OCI-LY1 (cell line): ENCODE measurements around the gene HOXD10.
A peak's percentile ranks its signal among the peaks of the same experiment; 100 is the strongest.

Experiments
- H2AFZ ChIP-seq: fragments of 200-600 bp; sonication (generic), shearing (Covaris generic); 2 replicates; pipeline ENCODE4 v1.6.0; 2014; ENCODE audit warnings: antibody characterized with exemption, mild to moderate bottlenecking, low read length
- H3F3A ChIP-seq: fragments of 200-600 bp; sonication (generic), shearing (Covaris generic); 2 replicates; pipeline ENCODE4 v1.6.0; 2014; ENCODE audit warnings: mild to moderate bottlenecking, antibody characterized with exemption, low read length, moderate library complexity; ENCODE audit not compliant: insufficient read depth
- H3K27ac ChIP-seq: fragments of 200-600 bp; sonication (generic); 2 replicates; pipeline ENCODE4 v1.5.1; 2014; ENCODE audit warnings: low read length, mixed run types, mild to moderate bottlenecking, low read depth; ENCODE audit not compliant: poor library complexity, severe bottlenecking
- H3K27me3 ChIP-seq: fragments of 200-600 bp; sonication (generic); 2 replicates; pipeline ENCODE4 v1.6.0; 2014; ENCODE audit warnings: antibody characterized with exemption, mild to moderate bottlenecking, low read length, moderate library complexity; ENCODE audit not compliant: insufficient read depth
- H3K36me3 ChIP-seq: fragments of 200-600 bp; sonication (generic); 2 replicates; pipeline ENCODE4 v1.6.1; 2014; ENCODE audit warnings: mild to moderate bottlenecking, antibody characterized with exemption, low read length, moderate library complexity, mixed read lengths; ENCODE audit not compliant: insufficient read depth
- H3K4me1 ChIP-seq: fragments of 200-600 bp; sonication (generic); 2 replicates; pipeline ENCODE4 v1.5.1; 2014; ENCODE audit warnings: mild to moderate bottlenecking, low read length, moderate library complexity; ENCODE audit not compliant: insufficient read depth, severe bottlenecking
- H3K4me2 ChIP-seq: fragments of 200-600 bp; sonication (generic), shearing (Covaris generic); 2 replicates; pipeline ENCODE4 v1.6.1; 2014; ENCODE audit warnings: low read length
- H3K4me3 ChIP-seq: fragments of 200-600 bp; sonication (generic); 2 replicates; pipeline ENCODE4 v1.5.1; 2014; ENCODE audit warnings: low read length, low read depth, mild to moderate bottlenecking, mixed read lengths; ENCODE audit not compliant: poor library complexity, severe bottlenecking
- H3K79me2 ChIP-seq: fragments of 200-600 bp; shearing (Covaris generic); 2 replicates; pipeline ENCODE4 v1.6.1; 2016; ENCODE audit warnings: mixed run types, low read length, mixed read lengths; ENCODE audit not compliant: insufficient read depth
- H3K9ac ChIP-seq: fragments of 200-600 bp; sonication (generic), shearing (Covaris generic); 2 replicates; pipeline ENCODE4 v1.6.1; 2014; ENCODE audit warnings: mild to moderate bottlenecking, low read length, mixed read lengths
- H3K9me2 ChIP-seq: fragments of 200-600 bp; sonication (generic), shearing (Covaris generic); 2 replicates; pipeline ENCODE4 v1.6.1; 2014; ENCODE audit warnings: low read depth, mild to moderate bottlenecking, low read length, mixed read lengths
- H3K9me3 ChIP-seq: fragments of 200-600 bp; shearing (Covaris generic); 2 replicates; pipeline ENCODE4 v1.6.1; 2014; ENCODE audit warnings: low read length, mixed read lengths
- H4K20me1 ChIP-seq: fragments of 200-600 bp; sonication (generic), shearing (Covaris generic); 2 replicates; pipeline ENCODE4 v1.6.0; 2016; ENCODE audit warnings: mild to moderate bottlenecking, low read length; ENCODE audit not compliant: insufficient read depth
- EZH2 ChIP-seq: fragments of 200-600 bp; sonication (generic), shearing (Covaris generic); IDR thresholded peaks from 2 replicates; pipeline ENCODE4 v1.8.0; 2017; ENCODE audit warnings: borderline replicate concordance, mixed run types, mild to moderate bottlenecking, antibody characterized with exemption, low read length, moderate library complexity, mixed read lengths
- TF ChIP-seq, protein P1 (sequence below): fragments of 200-600 bp; sonication (generic), shearing (Covaris generic); IDR thresholded peaks from 2 replicates; pipeline ENCODE4 v1.5.1; 2017; ENCODE audit warnings: mild to moderate bottlenecking, antibody characterized with exemption, low read length, moderate library complexity, mixed read lengths

HOXD10 gene

DNA sequence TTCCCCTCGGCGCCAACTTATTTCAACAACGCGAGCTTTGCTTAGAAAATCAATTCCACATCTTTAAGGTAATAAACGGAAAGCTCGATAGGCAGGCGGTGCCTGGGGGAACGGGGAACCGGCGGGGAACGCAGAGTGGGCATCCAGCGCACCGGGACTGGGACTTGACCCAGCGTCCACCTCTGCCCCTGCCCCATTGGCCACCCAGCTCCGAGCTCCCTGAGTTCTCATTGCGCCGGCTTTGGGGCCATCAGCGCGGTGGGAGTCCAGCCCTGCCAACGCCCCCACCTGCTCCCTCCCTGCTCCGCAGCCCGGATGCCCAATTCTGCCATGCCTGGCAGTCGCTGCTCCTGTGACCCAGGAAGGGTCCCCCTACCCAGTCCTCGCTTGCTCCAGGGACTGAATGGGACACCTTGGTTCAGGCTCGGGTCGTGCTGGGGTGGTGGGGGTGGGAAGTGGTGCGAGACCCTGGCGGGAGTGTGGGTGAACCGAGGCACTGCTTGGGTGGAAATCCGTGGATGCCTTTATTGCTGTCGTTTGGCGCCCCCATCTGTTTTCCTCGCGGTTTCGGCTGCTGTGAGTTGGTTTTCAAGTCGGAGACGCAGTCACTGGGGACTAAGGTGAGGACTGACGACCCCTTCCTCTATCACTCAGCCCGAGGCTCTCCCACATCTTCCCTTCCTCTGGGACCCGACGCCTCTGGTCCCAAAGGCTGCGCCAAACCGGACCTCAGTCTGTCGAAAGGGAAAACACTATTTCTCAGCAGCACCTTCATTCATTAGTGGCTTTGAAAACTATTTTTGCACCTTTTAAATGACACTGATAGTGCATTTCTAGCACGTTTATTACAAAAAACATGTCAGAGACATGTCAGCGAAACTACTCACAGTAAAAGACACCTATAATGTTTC is 30.5 kb upstream of the HOXD10 start:
- no peak for TF ChIP-seq EZH2
- TF ChIP-seq, protein P1, sequence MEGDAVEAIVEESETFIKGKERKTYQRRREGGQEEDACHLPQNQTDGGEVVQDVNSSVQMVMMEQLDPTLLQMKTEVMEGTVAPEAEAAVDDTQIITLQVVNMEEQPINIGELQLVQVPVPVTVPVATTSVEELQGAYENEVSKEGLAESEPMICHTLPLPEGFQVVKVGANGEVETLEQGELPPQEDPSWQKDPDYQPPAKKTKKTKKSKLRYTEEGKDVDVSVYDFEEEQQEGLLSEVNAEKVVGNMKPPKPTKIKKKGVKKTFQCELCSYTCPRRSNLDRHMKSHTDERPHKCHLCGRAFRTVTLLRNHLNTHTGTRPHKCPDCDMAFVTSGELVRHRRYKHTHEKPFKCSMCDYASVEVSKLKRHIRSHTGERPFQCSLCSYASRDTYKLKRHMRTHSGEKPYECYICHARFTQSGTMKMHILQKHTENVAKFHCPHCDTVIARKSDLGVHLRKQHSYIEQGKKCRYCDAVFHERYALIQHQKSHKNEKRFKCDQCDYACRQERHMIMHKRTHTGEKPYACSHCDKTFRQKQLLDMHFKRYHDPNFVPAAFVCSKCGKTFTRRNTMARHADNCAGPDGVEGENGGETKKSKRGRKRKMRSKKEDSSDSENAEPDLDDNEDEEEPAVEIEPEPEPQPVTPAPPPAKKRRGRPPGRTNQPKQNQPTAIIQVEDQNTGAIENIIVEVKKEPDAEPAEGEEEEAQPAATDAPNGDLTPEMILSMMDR, result peak; percentile 61; the same call in 1 of the 2 replicates
- Histone ChIP-seq H3F3A (no peaks in the 10 kb centered on the region), H3K9me3 (no peaks in the 10 kb centered on the region), H4K20me1 (no peaks in the 10 kb centered on the region), H2AFZ (no peak overlapping the region), H3K4me2 (no peak overlapping the region), H3K9ac (no peak overlapping the region), H3K27me3 (peaks cover 6% of the 10 kb centered on the region; the same call in 1 of the 2 replicates), H3K4me3 (no peak overlapping the region), H3K4me1 (no peaks in the 10 kb centered on the region), H3K79me2 (no peaks in the 10 kb centered on the region), H3K27ac (no peak overlapping the region), H3K9me2 (no peaks in the 10 kb centered on the region), H3K36me3 (no peaks in the 10 kb centered on the region)

DNA sequence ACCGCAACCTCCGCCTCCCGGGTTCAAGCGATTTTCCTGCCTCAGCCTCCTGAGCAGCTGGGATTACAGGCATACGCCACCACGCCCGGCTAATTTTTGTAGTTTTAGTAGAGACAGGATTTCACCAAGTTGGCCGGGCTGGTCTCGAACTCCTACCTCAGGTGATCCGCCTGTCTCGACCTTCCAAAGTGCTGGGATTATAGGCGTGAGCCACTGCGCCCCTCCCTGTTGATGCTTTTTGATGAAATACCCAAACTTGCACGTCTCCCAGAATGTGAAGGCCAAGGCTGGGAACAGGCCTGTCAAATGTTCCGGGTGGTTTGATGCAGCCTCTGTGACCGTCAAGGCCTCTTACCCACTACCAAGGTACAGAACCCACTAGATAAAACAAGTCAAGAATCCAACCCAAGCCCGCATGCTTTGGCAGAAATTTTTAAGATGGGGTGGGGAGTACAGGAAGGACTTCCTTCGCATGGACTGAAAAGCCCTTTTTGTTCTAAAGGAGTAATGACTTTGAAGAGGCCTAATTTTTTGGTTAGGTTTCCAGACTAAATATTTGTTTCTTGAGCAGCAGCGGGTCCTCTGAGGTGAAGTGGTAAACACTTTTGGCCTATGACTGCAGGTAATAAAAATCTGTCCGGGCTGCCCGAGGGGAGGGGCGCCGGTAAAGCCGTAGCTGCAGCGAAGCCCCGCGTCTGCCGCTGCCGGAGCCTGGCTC is 29.1 kb upstream of the HOXD10 start:
- TF ChIP-seq, protein P1, result no peak
- no peak for TF ChIP-seq EZH2
- no peaks in the 10 kb centered on the region for H3K9me3 ChIP-seq
- no peaks in the 10 kb centered on the region for H4K20me1 ChIP-seq
- H3K36me3 ChIP-seq, result no peaks in the 10 kb centered on the region
- H3K9ac ChIP-seq, result no peak overlapping the region
- H3K9me2 ChIP-seq, result no peaks in the 10 kb centered on the region
- no peak overlapping the region for H2AFZ ChIP-seq
- H3K27me3 ChIP-seq, result peaks cover 6% of the 10 kb centered on the region; the same call in 1 of the 2 replicates
- no peaks in the 10 kb centered on the region for H3K79me2 ChIP-seq
- no peak overlapping the region for H3K27ac ChIP-seq
- no peaks in the 10 kb centered on the region for H3K4me1 ChIP-seq
- no peak overlapping the region for H3K4me3 ChIP-seq
- no peaks in the 10 kb centered on the region for H3F3A ChIP-seq
- H3K4me2 ChIP-seq, result no peak overlapping the region

DNA sequence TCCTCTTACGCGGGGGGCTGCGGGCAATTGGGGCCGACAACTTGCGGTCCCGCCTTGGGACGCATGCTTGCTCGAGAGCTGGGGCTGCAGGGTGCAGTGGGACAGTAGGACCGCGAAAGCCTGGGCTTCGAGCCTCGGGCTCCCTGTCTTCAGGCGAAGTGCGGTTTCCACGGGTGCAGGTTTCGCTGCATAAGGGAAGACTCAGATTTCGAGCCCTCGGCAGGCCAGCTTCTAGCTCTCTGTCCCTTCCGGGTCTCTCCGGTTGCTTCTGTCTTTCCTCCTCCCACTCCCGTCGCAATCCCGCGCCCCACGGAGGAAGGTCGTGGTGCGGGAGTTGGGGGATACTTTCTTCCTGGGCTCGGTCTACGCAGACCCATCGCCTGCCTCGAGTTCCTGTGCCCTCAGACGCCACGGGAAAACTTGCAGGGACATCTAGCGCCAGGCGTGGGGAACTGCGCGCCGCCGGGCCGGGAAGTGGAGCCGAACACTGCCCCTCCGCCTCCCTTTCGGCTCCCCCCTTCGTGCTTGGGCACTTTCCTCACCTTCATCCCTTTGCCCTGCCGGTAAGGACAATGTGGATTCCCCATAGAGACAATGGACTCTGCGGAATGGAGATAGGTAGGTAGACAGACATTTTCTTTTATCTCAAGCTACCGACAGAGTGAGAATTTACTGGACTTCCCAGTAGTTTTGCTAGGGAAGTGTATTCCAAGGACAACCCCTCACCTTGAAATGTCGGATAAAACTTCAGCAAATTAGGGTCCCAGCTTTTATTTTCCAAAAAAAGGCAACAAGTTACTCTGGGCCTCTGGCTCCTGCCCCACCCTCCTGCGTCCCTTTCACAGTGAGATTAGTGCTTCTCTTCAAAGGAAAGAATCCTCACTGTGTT is 28.3 kb upstream of the HOXD10 start:
- Histone ChIP-seq H3K36me3 (no peaks in the 10 kb centered on the region), H4K20me1 (no peaks in the 10 kb centered on the region), H3K27me3 (peaks cover 6% of the 10 kb centered on the region; the same call in 1 of the 2 replicates), H3K4me3 (no peak overlapping the region), H3F3A (no peaks in the 10 kb centered on the region), H2AFZ (no peak overlapping the region), H3K9ac (no peak overlapping the region), H3K4me2 (no peak overlapping the region), H3K79me2 (no peaks in the 10 kb centered on the region), H3K9me3 (no peaks in the 10 kb centered on the region), H3K9me2 (no peaks in the 10 kb centered on the region), H3K4me1 (no peaks in the 10 kb centered on the region), H3K27ac (no peak overlapping the region)
- TF ChIP-seq, protein P1, result peak; percentile 33; the same call in 1 of the 2 replicates
- TF ChIP-seq EZH2, result no peak
